ENCODE measurements around the gene GRAMD1A. TPM values are rescaled to one million over a fixed set of nuclear protein-coding genes. Genes with fewer than 3 reads are reported as not detected.

Gene GRAMD1A
- total RNA-seq, 2 experiments from 2014 or later = 173 to 187 TPM

Other genes with a start within 250 kb of the GRAMD1A start
- 1 to 10 TPM; 6.1 to 6.9 TPM for gene ZNF599, start 227.1 kb upstream of the GRAMD1A start, total RNA-seq
- 1 to 10 TPM; 5.7 to 5.9 TPM for gene ZNF30, start 73.4 kb upstream of the GRAMD1A start, total RNA-seq
- 10 to 100 TPM; 21.4 to 24.9 TPM for gene ZNF792, start 36.1 kb upstream of the GRAMD1A start, total RNA-seq
- gene SCN1B, start 30.1 kb downstream of the GRAMD1A start, total RNA-seq = 1 to 10 TPM in 1 of 2 experiments, under 1 TPM in 1; 0.85 to 1.2 TPM
- under 1 TPM in 1 of 2 experiments, not detected in 1; 0.20 TPM for gene HPN, start 41.4 kb downstream of the GRAMD1A start, total RNA-seq
- gene FXYD3, start 115.5 kb downstream of the GRAMD1A start, total RNA-seq = not detected
- under 1 TPM; 0.28 to 0.44 TPM for gene LGI4, start 134.7 kb downstream of the GRAMD1A start, total RNA-seq
- gene FXYD1, start 138.5 kb downstream of the GRAMD1A start, total RNA-seq = not detected
- 1 to 10 TPM; 5.3 to 6.5 TPM for gene FXYD7, start 142.9 kb downstream of the GRAMD1A start, total RNA-seq
- gene FXYD5, start 154.4 kb downstream of the GRAMD1A start, total RNA-seq = 100 to 1,000 TPM; 353 to 360 TPM
- not detected for gene FAM187B, start 228.4 kb downstream of the GRAMD1A start, total RNA-seq
- gene LSR, start 248.7 kb downstream of the GRAMD1A start, total RNA-seq = 10 to 100 TPM; 33.2 to 36.3 TPM